ENCODE results near the gene GAREM1. TPM values are rescaled to one million over a fixed set of nuclear protein-coding genes. Genes with fewer than 3 reads are reported as not detected.

GAREM1 gene
- total and polyA plus RNA-seq, 4 donors, result 1.5 to 7.5 (median 2.0) TPM

DNA sequence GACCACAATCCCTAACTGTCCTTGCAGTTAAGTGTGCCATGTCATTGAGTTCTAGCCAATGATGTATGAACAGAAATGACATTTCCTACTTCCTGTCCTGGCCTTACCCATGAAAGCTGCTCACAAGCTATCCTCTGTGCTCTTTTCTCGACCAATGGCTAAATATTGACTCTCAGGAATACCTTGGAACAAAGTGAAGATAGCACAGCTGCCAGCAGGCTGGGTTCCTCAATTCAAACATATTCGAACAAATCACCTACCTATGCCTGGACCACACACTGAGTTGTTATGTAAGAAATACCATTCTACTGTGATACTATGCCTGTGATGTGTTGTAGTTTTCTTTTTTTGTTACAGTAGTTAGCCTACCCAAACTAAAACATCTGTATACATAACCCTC is 65.1 kb downstream of the GAREM1 start:
- 36% methylated on average over 2 of the region's 2 CpGs for whole genome bisulfite sequencing
- DNase-seq (ENCODE audit: low spot score), result no peak
- Histone ChIP-seq H3K9me3 (ENCODE audit: control insufficient read depth in 4 of 4, low read length in 3 of 4) (no peaks in the 10 kb centered on the region), H3K4me1 (ENCODE audit: control insufficient read depth in 4 of 4, insufficient read depth in 4 of 4, low read length in 3 of 4) (peaks cover 3 to 9% (median 7%) of the 10 kb centered on the region in 4 donors), H3K36me3 (ENCODE audit: control insufficient read depth in 4 of 4, insufficient read depth in 3 of 4, low read depth in 1 of 4, low read length in 3 of 4) (no peaks in the 10 kb centered on the region), H3K27me3 (ENCODE audit: control insufficient read depth in 4 of 4, insufficient read depth in 4 of 4, low read length in 3 of 4) (no peaks in the 10 kb centered on the region), H3K4me3 (ENCODE audit: low read depth in 1 of 3, low read length in 3 of 3) (no peak overlapping the region), H3K9ac (ENCODE audit: low read depth in 1 of 2, low read length in 2 of 2) (no peak overlapping the region), H3K27ac (ENCODE audit: low read depth in 1 of 2, low read length in 2 of 2) (no peak overlapping the region)
- TF ChIP-seq, protein P1, sequence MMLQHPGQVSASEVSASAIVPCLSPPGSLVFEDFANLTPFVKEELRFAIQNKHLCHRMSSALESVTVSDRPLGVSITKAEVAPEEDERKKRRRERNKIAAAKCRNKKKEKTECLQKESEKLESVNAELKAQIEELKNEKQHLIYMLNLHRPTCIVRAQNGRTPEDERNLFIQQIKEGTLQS (IDR thresholded peaks at IDR 0.05), result no peak
- TF ChIP-seq EGR1 (IDR thresholded peaks at IDR 0.05; ENCODE audit: low read depth in 2 of 2), result no peak
- TF ChIP-seq, protein P2, sequence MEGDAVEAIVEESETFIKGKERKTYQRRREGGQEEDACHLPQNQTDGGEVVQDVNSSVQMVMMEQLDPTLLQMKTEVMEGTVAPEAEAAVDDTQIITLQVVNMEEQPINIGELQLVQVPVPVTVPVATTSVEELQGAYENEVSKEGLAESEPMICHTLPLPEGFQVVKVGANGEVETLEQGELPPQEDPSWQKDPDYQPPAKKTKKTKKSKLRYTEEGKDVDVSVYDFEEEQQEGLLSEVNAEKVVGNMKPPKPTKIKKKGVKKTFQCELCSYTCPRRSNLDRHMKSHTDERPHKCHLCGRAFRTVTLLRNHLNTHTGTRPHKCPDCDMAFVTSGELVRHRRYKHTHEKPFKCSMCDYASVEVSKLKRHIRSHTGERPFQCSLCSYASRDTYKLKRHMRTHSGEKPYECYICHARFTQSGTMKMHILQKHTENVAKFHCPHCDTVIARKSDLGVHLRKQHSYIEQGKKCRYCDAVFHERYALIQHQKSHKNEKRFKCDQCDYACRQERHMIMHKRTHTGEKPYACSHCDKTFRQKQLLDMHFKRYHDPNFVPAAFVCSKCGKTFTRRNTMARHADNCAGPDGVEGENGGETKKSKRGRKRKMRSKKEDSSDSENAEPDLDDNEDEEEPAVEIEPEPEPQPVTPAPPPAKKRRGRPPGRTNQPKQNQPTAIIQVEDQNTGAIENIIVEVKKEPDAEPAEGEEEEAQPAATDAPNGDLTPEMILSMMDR (IDR thresholded peaks at IDR 0.05; ENCODE audit: low read depth, low read length, missing input control), result no peak
- no peak for TF ChIP-seq GABPA (IDR thresholded peaks at IDR 0.05 in 1 of 2, conservative IDR thresholded peaks at IDR 0.05 in 1 of 2)
- no peak for TF ChIP-seq SP1 (IDR thresholded peaks at IDR 0.05)
- TF ChIP-seq, protein P3, sequence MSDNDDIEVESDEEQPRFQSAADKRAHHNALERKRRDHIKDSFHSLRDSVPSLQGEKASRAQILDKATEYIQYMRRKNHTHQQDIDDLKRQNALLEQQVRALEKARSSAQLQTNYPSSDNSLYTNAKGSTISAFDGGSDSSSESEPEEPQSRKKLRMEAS (IDR thresholded peaks at IDR 0.05), result no peak
- TF ChIP-seq, protein P4, sequence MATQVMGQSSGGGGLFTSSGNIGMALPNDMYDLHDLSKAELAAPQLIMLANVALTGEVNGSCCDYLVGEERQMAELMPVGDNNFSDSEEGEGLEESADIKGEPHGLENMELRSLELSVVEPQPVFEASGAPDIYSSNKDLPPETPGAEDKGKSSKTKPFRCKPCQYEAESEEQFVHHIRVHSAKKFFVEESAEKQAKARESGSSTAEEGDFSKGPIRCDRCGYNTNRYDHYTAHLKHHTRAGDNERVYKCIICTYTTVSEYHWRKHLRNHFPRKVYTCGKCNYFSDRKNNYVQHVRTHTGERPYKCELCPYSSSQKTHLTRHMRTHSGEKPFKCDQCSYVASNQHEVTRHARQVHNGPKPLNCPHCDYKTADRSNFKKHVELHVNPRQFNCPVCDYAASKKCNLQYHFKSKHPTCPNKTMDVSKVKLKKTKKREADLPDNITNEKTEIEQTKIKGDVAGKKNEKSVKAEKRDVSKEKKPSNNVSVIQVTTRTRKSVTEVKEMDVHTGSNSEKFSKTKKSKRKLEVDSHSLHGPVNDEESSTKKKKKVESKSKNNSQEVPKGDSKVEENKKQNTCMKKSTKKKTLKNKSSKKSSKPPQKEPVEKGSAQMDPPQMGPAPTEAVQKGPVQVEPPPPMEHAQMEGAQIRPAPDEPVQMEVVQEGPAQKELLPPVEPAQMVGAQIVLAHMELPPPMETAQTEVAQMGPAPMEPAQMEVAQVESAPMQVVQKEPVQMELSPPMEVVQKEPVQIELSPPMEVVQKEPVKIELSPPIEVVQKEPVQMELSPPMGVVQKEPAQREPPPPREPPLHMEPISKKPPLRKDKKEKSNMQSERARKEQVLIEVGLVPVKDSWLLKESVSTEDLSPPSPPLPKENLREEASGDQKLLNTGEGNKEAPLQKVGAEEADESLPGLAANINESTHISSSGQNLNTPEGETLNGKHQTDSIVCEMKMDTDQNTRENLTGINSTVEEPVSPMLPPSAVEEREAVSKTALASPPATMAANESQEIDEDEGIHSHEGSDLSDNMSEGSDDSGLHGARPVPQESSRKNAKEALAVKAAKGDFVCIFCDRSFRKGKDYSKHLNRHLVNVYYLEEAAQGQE (IDR thresholded peaks at IDR 0.05), result no peak
- no peak for TF ChIP-seq RXRA (IDR thresholded peaks at IDR 0.05)
- TF ChIP-seq TAF1 (conservative IDR thresholded peaks at IDR 0.05), result no peak
- no peak for TF ChIP-seq HNF4A (conservative IDR thresholded peaks at IDR 0.05)
- TF ChIP-seq, protein P5, sequence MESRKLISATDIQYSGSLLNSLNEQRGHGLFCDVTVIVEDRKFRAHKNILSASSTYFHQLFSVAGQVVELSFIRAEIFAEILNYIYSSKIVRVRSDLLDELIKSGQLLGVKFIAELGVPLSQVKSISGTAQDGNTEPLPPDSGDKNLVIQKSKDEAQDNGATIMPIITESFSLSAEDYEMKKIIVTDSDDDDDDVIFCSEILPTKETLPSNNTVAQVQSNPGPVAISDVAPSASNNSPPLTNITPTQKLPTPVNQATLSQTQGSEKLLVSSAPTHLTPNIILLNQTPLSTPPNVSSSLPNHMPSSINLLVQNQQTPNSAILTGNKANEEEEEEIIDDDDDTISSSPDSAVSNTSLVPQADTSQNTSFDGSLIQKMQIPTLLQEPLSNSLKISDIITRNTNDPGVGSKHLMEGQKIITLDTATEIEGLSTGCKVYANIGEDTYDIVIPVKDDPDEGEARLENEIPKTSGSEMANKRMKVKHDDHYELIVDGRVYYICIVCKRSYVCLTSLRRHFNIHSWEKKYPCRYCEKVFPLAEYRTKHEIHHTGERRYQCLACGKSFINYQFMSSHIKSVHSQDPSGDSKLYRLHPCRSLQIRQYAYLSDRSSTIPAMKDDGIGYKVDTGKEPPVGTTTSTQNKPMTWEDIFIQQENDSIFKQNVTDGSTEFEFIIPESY (IDR thresholded peaks at IDR 0.05), result no peak
- no peak for TF ChIP-seq YY1 (IDR thresholded peaks at IDR 0.05)
- TF ChIP-seq FOXA1 (IDR thresholded peaks at IDR 0.05), result no peak

DNA sequence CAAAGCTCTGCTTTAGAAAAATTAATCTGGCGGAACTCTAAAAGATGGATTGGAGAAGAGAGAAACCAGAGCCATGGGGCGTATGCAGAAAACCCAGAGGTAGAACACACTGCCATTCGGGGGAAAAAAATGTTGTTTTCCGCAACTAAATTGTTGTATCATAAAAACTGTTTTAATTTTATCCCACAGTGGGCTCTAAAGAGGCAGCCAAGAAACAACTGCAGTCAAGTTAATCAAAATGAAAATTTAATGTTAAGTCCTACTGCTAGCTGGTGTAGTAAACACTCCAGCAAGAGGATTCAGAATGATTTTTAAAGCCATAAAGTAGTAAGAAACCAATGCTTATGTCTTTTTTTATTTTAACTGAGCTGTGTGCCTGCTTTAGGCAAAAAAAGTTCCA is 69.1 kb downstream of the GAREM1 start:
- no peaks in the 10 kb centered on the region for H3K9me3 ChIP-seq (ENCODE audit: control insufficient read depth in 4 of 4, low read length in 3 of 4)
- no peak overlapping the region for H3K9ac ChIP-seq (ENCODE audit: low read depth in 1 of 2, low read length in 2 of 2)
- H3K4me1 ChIP-seq (ENCODE audit: control insufficient read depth in 4 of 4, insufficient read depth in 4 of 4, low read length in 3 of 4), result peaks cover 3 to 9% (median 7%) of the 10 kb centered on the region in 4 donors
- TF ChIP-seq, protein P5 (IDR thresholded peaks at IDR 0.05), result no peak
- TF ChIP-seq YY1 (IDR thresholded peaks at IDR 0.05) (no peak), RAD21 (IDR thresholded peaks at IDR 0.05) (no peak), JUND (IDR thresholded peaks at IDR 0.05) (no peak), GABPA (IDR thresholded peaks at IDR 0.05 in 1 of 2, conservative IDR thresholded peaks at IDR 0.05 in 1 of 2) (no peak), HNF4A (conservative IDR thresholded peaks at IDR 0.05) (no peak), FOXA2 (IDR thresholded peaks at IDR 0.05) (no peak), RXRA (IDR thresholded peaks at IDR 0.05) (no peak), NR2F2 (IDR thresholded peaks at IDR 0.05) (no peak), TAF1 (conservative IDR thresholded peaks at IDR 0.05) (no peak)
- TF ChIP-seq, protein P4 (IDR thresholded peaks at IDR 0.05), result no peak
- TF ChIP-seq, protein P1 (IDR thresholded peaks at IDR 0.05), result no peak
- H3K4me3 ChIP-seq (ENCODE audit: low read depth in 1 of 3, low read length in 3 of 3), result no peak overlapping the region
- no peak for DNase-seq (ENCODE audit: low spot score)
- H3K27ac ChIP-seq (ENCODE audit: low read depth in 1 of 2, low read length in 2 of 2), result no peak overlapping the region
- no peaks in the 10 kb centered on the region for H3K36me3 ChIP-seq (ENCODE audit: control insufficient read depth in 4 of 4, insufficient read depth in 3 of 4, low read depth in 1 of 4, low read length in 3 of 4)
- 92% methylated on average over 4 of the region's 4 CpGs for WGBS
- H3K27me3 ChIP-seq (ENCODE audit: control insufficient read depth in 4 of 4, insufficient read depth in 4 of 4, low read length in 3 of 4), result no peaks in the 10 kb centered on the region
